Spleen (tissue), 11 donors: ENCODE results near the gene MRRF. TPM values are rescaled to one million over a fixed set of nuclear protein-coding genes. Genes with fewer than 3 reads are reported as not detected.

Source experiments
- DNase-seq: peaks from one replicate; pipeline ENCODE4 v3.0.0-alpha.2; 2020
- H3K27ac ChIP-seq, 8 donors: fragments of 200-600 bp; sonication (generic) in 7 of 8; 1 replicate in 4 of 8; 2 replicates in 4 of 8; pipeline versions ENCODE4 v1.5.0 to v1.8.0; 2016 to 2021; ENCODE audit warnings: inconsistent platforms in 4 of 8, mild to moderate bottlenecking in 4 of 8, moderate library complexity in 1 of 8
- H3K27me3 ChIP-seq, 7 donors: fragments of 200-600 bp; sonication (generic) in 6 of 7; replicated peaks in 1 of 7; 1 replicate in 4 of 7; 2 replicates in 3 of 7; pipeline versions ENCODE4 v1.5.0 to v1.8.0; 2016 to 2021; ENCODE audit warnings: inconsistent platforms in 3 of 7, mild to moderate bottlenecking in 1 of 7
- H3K36me3 ChIP-seq, 6 donors: fragments of 200-600 bp; sonication (generic) in 5 of 6; 1 replicate in 4 of 6; 2 replicates in 2 of 6; pipeline versions ENCODE4 v1.5.0 to v1.8.0; 2016 to 2021; ENCODE audit warnings: inconsistent platforms in 2 of 6
- H3K4me1 ChIP-seq, 6 donors: fragments of 200-600 bp; sonication (generic) in 5 of 6; 1 replicate in 3 of 6; 2 replicates in 3 of 6; pipeline versions ENCODE4 v1.5.0 to v1.8.0; 2016 to 2021; ENCODE audit warnings: inconsistent platforms in 3 of 6
- H3K4me3 ChIP-seq, 8 donors: fragments of 200-600 bp; sonication (generic) in 7 of 8; 1 replicate in 4 of 8; 2 replicates in 4 of 8; pipeline versions ENCODE4 v1.5.0 to v1.8.0; 2016 to 2021; ENCODE audit warnings: inconsistent platforms in 4 of 8, mild to moderate bottlenecking in 4 of 8, moderate library complexity in 2 of 8
- H3K9me3 ChIP-seq, 8 donors: fragments of 200-600 bp; sonication (generic) in 7 of 8; 1 replicate in 4 of 8; 2 replicates in 4 of 8; pipeline versions ENCODE4 v1.5.0 to v1.8.0; 2016 to 2021; ENCODE audit warnings: inconsistent platforms in 4 of 8
- CTCF ChIP-seq, 11 experiments: fragments of 200-600 bp in 7 of 11; fragments of 450-650 bp in 4 of 11; sonication (generic) in 4 of 11; IDR thresholded peaks in 8 of 11; conservative IDR thresholded peaks in 3 of 11; 1 replicate in 7 of 11; 2 replicates in 4 of 11; pipeline versions ENCODE4 v1.4.0 to v1.8.0; 2016 to 2021; ENCODE audit warnings: antibody characterized with exemption in 11 of 11, inconsistent platforms in 4 of 11, mild to moderate bottlenecking in 1 of 11
- POLR2A ChIP-seq, 3 donors: fragments of 450-650 bp; IDR thresholded peaks; one replicate each; pipeline ENCODE4 v1.5.1; 2017; ENCODE audit warnings: antibody characterized with exemption in 3 of 3, mild to moderate bottlenecking in 1 of 3
- POLR2AphosphoS5 ChIP-seq, 3 donors: sonication (generic); formaldehyde crosslinking; IDR thresholded peaks; one replicate each; pipeline ENCODE4 v1.5.1; 2017; ENCODE audit warnings: antibody characterized with exemption in 3 of 3
- WGBS, 5 donors: extraction: QIAGEN DNeasy Blood & Tissue Kit in 3 of 5; methylation state at CpG; one replicate each; pipeline versions ENCODE4 v1.1.5 to v1.1.7; 2013 to 2018; 5-methylcytosine and 5-hydroxymethylcytosine counted together
- intact Hi-C: fragments of 100-400 bp; cut with DNase I; formaldehyde crosslinking; loops from one replicate; pipeline ENCODE4 v1.15.0; 2023; ENCODE audit warnings: low total_unique reads
- polyA plus RNA-seq, 3 donors: library from polyadenylated mRNA; stranded (reverse); fragments of 200-250 nt; gene quantifications; one replicate each; pipeline ENCODE4 v1.2.1, GENCODE V29; 2013
- total RNA-seq, 7 donors: library from RNA; depleted of rRNA in 3 of 7; stranded (reverse); fragments of >200 nt in 3 of 7; fragmentation: NEBNext Ultra II Directional in 4 of 7; extraction: Animal tissue kit (Norgen Biotek cat#: 25700) in 4 of 7; gene quantifications; one replicate each; pipeline versions ENCODE4 v1.1.0 to v1.2.1, GENCODE V29; 2016 to 2021
- donor health status: healthy with polysubstance abuse.
- donor health status: DM: no; HTN: no; CAD: no; lungs with moderate emphysema.
- donor health status: DM: no; HTN: no; CAD: no.
- donor health status: Bipolar disorder and iron deficiency.
- donor health status: healthy.
- donor health status: DM: no; HTN: no; CAD: no.
- donor health status: DM: yes; HTN: yes; CAD: no.

Gene MRRF
- total and polyA plus RNA-seq, 10 donors: 23.1 to 44.8 (median 38.9) TPM

- intact Hi-C loops: no loop called here
- no peak for TF ChIP-seq POLR2A (IDR thresholded peaks at IDR 0.05)
- no peak for TF ChIP-seq POLR2AphosphoS5 (IDR thresholded peaks at IDR 0.05)
- TF ChIP-seq CTCF (IDR thresholded peaks at IDR 0.05 in 8 of 11, conservative IDR thresholded peaks at IDR 0.05 in 3 of 11): no peak
- no peaks in the 10 kb centered on the region for H3K9me3 ChIP-seq
- WGBS, 5 donors: 40 to 89% (median 79%) methylated on average over 1 of the region's 1 CpG
- H3K4me1 ChIP-seq: peaks cover 22 to 62% (median 40%) of the 10 kb centered on the region in 6 donors
- H3K27me3 ChIP-seq: no peaks in the 10 kb centered on the region
- H3K4me3 ChIP-seq: no peak overlapping the region
- no peak for DNase-seq
- H3K27ac ChIP-seq: peak overlapping the region in 1 of 8 donors; percentile 18
- peaks cover 0 to 63% (median 42%) of the 10 kb centered on the region in 6 donors for H3K36me3 ChIP-seq
Observed at GRCh38 chr9:122261469-122261881, 3.2 kb upstream of the MRRF start.

- peak overlapping the region in 1 of 8 donors; percentile 94 for H3K27ac ChIP-seq
- no peak for TF ChIP-seq CTCF (IDR thresholded peaks at IDR 0.05 in 8 of 11, conservative IDR thresholded peaks at IDR 0.05 in 3 of 11)
- no peak for TF ChIP-seq POLR2AphosphoS5 (IDR thresholded peaks at IDR 0.05)
- TF ChIP-seq POLR2A (IDR thresholded peaks at IDR 0.05): no peak
- peaks cover 26 to 68% (median 45%) of the 10 kb centered on the region in 6 donors for H3K4me1 ChIP-seq
- H3K4me3 ChIP-seq: no peak overlapping the region
- intact Hi-C loops: no loop called here
- peaks cover 0 to 58% (median 39%) of the 10 kb centered on the region in 6 donors for H3K36me3 ChIP-seq
- WGBS, 5 donors: 77 to 91% (median 87%) methylated on average over 1 of the region's 1 CpG
- H3K9me3 ChIP-seq: no peaks in the 10 kb centered on the region
- no peaks in the 10 kb centered on the region for H3K27me3 ChIP-seq
- DNase-seq: no peak
Observed at GRCh38 chr9:122262073-122262472, 2.6 kb upstream of the MRRF start.

- Histone ChIP-seq H3K27ac (peak overlapping the region; percentile 81 to 96 (median 92)), H3K27me3 (no peaks in the 10 kb centered on the region), H3K4me1 (peaks cover 26 to 74% (median 51%) of the 10 kb centered on the region in 6 donors), H3K36me3 (peaks cover 0 to 40% (median 26%) of the 10 kb centered on the region in 6 donors), H3K9me3 (no peaks in the 10 kb centered on the region), H3K4me3 (peak overlapping the region; percentile 57 to 92 (median 82))
- intact Hi-C loops: no loop called here
- DNase-seq: no peak
- 12 to 15% (median 13%) methylated on average over 13 of the region's 13 CpGs for WGBS, 5 donors
- no peak for TF ChIP-seq POLR2A (IDR thresholded peaks at IDR 0.05)
- TF ChIP-seq POLR2AphosphoS5 (IDR thresholded peaks at IDR 0.05): no peak
- no peak for TF ChIP-seq CTCF (IDR thresholded peaks at IDR 0.05 in 8 of 11, conservative IDR thresholded peaks at IDR 0.05 in 3 of 11)
Observed at GRCh38 chr9:122263699-122264349, 858 bp upstream of the MRRF start.

GRCh38 chr9:122265149-122265915, 650 bp downstream of the MRRF start:
- TF ChIP-seq POLR2A (IDR thresholded peaks at IDR 0.05) (no peak), POLR2AphosphoS5 (IDR thresholded peaks at IDR 0.05) (no peak), CTCF (IDR thresholded peaks at IDR 0.05 in 8 of 11, conservative IDR thresholded peaks at IDR 0.05 in 3 of 11) (no peak)
- H3K36me3 ChIP-seq: peaks cover 0 to 25% (median 11%) of the 10 kb centered on the region in 6 donors
- WGBS, 5 donors: 6 to 7% (median 6%) methylated on average over 17 of the region's 17 CpGs
- peaks cover 26 to 73% (median 51%) of the 10 kb centered on the region in 6 donors for H3K4me1 ChIP-seq
- peak overlapping the region; percentile 81 to 96 (median 92) for H3K27ac ChIP-seq
- no peaks in the 10 kb centered on the region for H3K27me3 ChIP-seq
- DNase-seq: no peak
- intact Hi-C loops: no loop called here
- peak overlapping the region; percentile 57 to 92 (median 82) for H3K4me3 ChIP-seq
- no peaks in the 10 kb centered on the region for H3K9me3 ChIP-seq
